A673 (cell line): ENCODE data around the gene CPA1.

Experiments used
- EZH2 ChIP-seq: fragments of 200-600 bp; sonication (generic); IDR thresholded peaks from 2 replicates; pipeline ENCODE4 v1.6.1; 2017; ENCODE audit warnings: borderline replicate concordance, low read depth, mild to moderate bottlenecking, mixed read lengths, antibody characterized with exemption, low read length; ENCODE audit not compliant: poor library complexity, severe bottlenecking
- TF ChIP-seq, protein P1 (sequence below): fragments of 300-800, 200-600 bp; sonication (generic); conservative IDR thresholded peaks from 2 replicates; pipeline ENCODE4 v1.5.1; 2017; ENCODE audit warnings: low read depth, mild to moderate bottlenecking, antibody characterized with exemption, low read length, moderate library complexity, mixed read lengths

DNA sequence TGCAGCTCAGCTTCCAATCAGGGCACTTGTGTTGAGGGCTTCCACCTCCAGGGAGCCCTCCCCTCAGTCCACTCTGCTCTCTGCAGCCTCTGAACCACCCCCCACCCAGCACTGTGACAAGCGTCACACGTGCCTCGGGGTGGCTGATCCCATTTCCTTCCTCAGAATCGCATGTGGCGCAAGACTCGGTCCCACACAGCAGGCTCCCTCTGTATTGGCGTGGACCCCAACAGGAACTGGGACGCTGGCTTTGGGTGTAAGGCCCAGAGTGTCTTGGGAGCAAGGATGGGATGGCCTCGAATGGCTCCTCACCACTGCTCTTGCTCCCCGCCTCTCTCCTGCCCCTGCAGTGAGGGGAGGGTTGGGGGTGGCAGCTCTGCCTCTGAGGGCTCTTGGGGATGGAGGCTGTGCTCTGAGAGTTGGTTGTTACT, 4.1 kb downstream of the CPA1 start:
- TF ChIP-seq, protein P1, sequence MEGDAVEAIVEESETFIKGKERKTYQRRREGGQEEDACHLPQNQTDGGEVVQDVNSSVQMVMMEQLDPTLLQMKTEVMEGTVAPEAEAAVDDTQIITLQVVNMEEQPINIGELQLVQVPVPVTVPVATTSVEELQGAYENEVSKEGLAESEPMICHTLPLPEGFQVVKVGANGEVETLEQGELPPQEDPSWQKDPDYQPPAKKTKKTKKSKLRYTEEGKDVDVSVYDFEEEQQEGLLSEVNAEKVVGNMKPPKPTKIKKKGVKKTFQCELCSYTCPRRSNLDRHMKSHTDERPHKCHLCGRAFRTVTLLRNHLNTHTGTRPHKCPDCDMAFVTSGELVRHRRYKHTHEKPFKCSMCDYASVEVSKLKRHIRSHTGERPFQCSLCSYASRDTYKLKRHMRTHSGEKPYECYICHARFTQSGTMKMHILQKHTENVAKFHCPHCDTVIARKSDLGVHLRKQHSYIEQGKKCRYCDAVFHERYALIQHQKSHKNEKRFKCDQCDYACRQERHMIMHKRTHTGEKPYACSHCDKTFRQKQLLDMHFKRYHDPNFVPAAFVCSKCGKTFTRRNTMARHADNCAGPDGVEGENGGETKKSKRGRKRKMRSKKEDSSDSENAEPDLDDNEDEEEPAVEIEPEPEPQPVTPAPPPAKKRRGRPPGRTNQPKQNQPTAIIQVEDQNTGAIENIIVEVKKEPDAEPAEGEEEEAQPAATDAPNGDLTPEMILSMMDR: no peak
- TF ChIP-seq EZH2: no peak
